Right lobe of liver (tissue), 4 donors: ENCODE results near the gene PFN3.

Source experiments
- CTCF ChIP-seq, 4 donors: fragments of 200-600 bp in 3 of 4; fragments of 450-650 bp in 1 of 4; IDR thresholded peaks; one replicate each; pipeline versions ENCODE4 v1.5.1 to v1.8.0; 2016 to 2022; ENCODE audit warnings: antibody characterized with exemption in 4 of 4, mild to moderate bottlenecking in 2 of 4
- POLR2A ChIP-seq: fragments of 450-650 bp; IDR thresholded peaks from one replicate; pipeline ENCODE4 v1.6.1; 2017; ENCODE audit warnings: antibody characterized with exemption, mild to moderate bottlenecking
- donor health status: DM: no; HTN: no; CAD: no.
- donor health status: DM: no; HTN: no; CAD: no.
- donor health status: DM: no; HTN: yes; CAD: no.

- TF ChIP-seq CTCF (IDR thresholded peaks at IDR 0.05) (no peak), POLR2A (no peak)
Measured at GRCh38 chr5:177405312-177405711, 4.9 kb upstream of the PFN3 start.
